ENCODE results near the gene SLX4. TPM values are rescaled to one million over a fixed set of nuclear protein-coding genes. Genes with fewer than 3 reads are reported as not detected.

SLX4 gene
- total RNA-seq, 1 experiment from 2014 or later, result 7.0 TPM

DNA sequence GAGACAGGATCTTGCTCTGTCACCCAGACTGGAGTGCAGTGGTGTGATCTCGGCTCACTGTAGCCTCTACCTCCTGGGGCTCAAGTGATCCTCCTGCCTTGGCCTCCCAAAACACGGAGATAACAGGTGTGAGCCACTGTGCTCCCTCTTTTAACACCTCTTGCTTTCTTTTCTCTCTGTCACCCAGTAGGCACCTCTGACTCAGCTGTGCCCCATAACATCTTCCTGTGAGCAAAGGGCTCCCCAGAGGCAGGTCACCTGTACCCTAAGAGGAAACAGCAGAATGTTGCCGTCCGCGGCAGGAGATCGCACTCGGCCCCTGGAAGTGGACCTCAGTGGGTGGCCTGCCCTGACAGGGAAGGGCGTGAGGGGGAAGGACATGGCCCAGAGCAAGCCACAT is 33.3 kb downstream of the SLX4 start:
- no peak overlapping the region for H3K9ac ChIP-seq (ENCODE audit: low read length)
- TF ChIP-seq TCF7L2 (IDR thresholded peaks at IDR 0.05; ENCODE audit: borderline replicate concordance, extremely low read depth, insufficient read depth, insufficient read length) (no peak), SRF (IDR thresholded peaks at IDR 0.05; ENCODE audit: low read depth) (no peak), CEBPB (IDR thresholded peaks at IDR 0.05; ENCODE audit: low read depth) (no peak)
- TF ChIP-seq, protein P1, sequence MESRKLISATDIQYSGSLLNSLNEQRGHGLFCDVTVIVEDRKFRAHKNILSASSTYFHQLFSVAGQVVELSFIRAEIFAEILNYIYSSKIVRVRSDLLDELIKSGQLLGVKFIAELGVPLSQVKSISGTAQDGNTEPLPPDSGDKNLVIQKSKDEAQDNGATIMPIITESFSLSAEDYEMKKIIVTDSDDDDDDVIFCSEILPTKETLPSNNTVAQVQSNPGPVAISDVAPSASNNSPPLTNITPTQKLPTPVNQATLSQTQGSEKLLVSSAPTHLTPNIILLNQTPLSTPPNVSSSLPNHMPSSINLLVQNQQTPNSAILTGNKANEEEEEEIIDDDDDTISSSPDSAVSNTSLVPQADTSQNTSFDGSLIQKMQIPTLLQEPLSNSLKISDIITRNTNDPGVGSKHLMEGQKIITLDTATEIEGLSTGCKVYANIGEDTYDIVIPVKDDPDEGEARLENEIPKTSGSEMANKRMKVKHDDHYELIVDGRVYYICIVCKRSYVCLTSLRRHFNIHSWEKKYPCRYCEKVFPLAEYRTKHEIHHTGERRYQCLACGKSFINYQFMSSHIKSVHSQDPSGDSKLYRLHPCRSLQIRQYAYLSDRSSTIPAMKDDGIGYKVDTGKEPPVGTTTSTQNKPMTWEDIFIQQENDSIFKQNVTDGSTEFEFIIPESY (IDR thresholded peaks at IDR 0.05; ENCODE audit: extremely low read depth, insufficient replicate concordance, low read length), result no peak
- intact Hi-C loops (cut with micrococcal nuclease), result no loop called here
- H3K4me2 ChIP-seq (ENCODE audit: low read length), result no peak overlapping the region
- no peaks in the 10 kb centered on the region for H4K20me1 ChIP-seq (ENCODE audit: insufficient read depth)
- ATAC-seq, result no peak
- CTCF ChIA-PET, result no interaction called here
- H3K9me3 ChIP-seq (ENCODE audit: control insufficient read depth in 1 of 2, insufficient read depth in 1 of 2, low read depth in 1 of 2, low read length in 2 of 2), result no peaks in the 10 kb centered on the region
- no peaks in the 10 kb centered on the region for H3K36me3 ChIP-seq (ENCODE audit: control insufficient read depth in 1 of 2, insufficient read depth in 2 of 2, low read length in 2 of 2)
- H3K79me2 ChIP-seq (ENCODE audit: insufficient read depth, low read length), result no peaks in the 10 kb centered on the region
- POLR2A ChIA-PET, result no interaction called here
- RAD21 ChIA-PET (ENCODE audit: low non-redundant PET in 1 of 2, low total read pairs in 2 of 2, uncharacterized antibody in 2 of 2, unreplicated experiment in 2 of 2), result no interaction called here
- BruUV-seq (replicated peaks), result no TSS peak
- no peak overlapping the region for H3K27ac ChIP-seq (ENCODE audit: low read depth, low read length)
- H2AFZ ChIP-seq (ENCODE audit: low read depth, low read length, poor library complexity, severe bottlenecking), result no peak overlapping the region
- no peak for DNase-seq (ENCODE audit: low read depth, low spot score)
- peaks cover 6 to 9% of the 10 kb centered on the region in 2 experiments for H3K4me1 ChIP-seq (ENCODE audit: control insufficient read depth in 1 of 2, insufficient read depth in 2 of 2, low read length in 2 of 2)
- no peak overlapping the region for H3K4me3 ChIP-seq (replicated peaks in 1 of 2; ENCODE audit: low read depth in 1 of 2, low read length in 2 of 2)
- H3K9me2 ChIP-seq (ENCODE audit: insufficient read depth), result no peaks in the 10 kb centered on the region
- H3K27me3 ChIP-seq (ENCODE audit: insufficient read depth, low read length), result no peaks in the 10 kb centered on the region

DNA sequence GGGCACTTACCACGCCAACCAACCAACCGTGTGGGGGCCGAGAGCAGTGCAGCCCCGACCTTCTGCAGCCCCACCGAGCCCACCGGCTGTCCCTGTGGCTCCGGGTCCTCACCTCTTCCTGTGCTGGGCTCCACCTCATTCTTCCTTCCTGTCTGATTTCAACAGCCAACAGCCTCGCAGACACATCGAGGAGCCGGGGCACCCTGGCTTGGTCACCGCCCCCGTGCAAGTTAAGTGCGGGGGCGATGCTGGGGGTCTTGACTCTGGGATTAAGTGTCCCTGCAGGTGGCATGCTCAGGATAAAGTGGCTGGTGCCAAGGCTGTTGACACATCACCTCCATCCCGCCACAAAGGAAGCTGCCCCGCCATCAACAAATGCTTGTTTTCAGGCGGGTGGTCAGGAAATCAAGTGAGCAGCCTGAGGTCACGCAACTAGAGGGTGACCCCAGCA is 34.1 kb downstream of the SLX4 start, which contains the start of gene NLRC3:
Gene NLRC3, minus strand, starts transcription at position 102 of the 451 bp plus-strand sequence. CDS start 12,367 bp downstream, outside the sequence.
- ATAC-seq, result no peak
- DNase-seq (ENCODE audit: low read depth, low spot score), result no peak
- no peak within 1 kb of the TSS for H3K4me2 ChIP-seq (ENCODE audit: low read length)
- H3K9ac ChIP-seq (ENCODE audit: low read length), result no peak within 1 kb of the TSS
- no peaks in the 10 kb centered on the region for H3K36me3 ChIP-seq (ENCODE audit: control insufficient read depth in 1 of 2, insufficient read depth in 2 of 2, low read length in 2 of 2)
- H3K79me2 ChIP-seq (ENCODE audit: insufficient read depth, low read length), result no peaks in the 10 kb centered on the region
- no peaks in the 10 kb centered on the region for H4K20me1 ChIP-seq (ENCODE audit: insufficient read depth)
- H3K4me3 ChIP-seq (replicated peaks in 1 of 2; ENCODE audit: low read depth in 1 of 2, low read length in 2 of 2), result no peak within 1 kb of the TSS
- intact Hi-C loops (cut with micrococcal nuclease), result no loop called here
- H3K4me1 ChIP-seq (ENCODE audit: control insufficient read depth in 1 of 2, insufficient read depth in 2 of 2, low read length in 2 of 2), result peaks cover 6 to 9% of the 10 kb centered on the region in 2 experiments
- H3K27ac ChIP-seq (ENCODE audit: low read depth, low read length), result no peak within 1 kb of the TSS
- RAD21 ChIA-PET (ENCODE audit: low non-redundant PET in 1 of 2, low total read pairs in 2 of 2, uncharacterized antibody in 2 of 2, unreplicated experiment in 2 of 2), result no interaction called here
- CTCF ChIA-PET, result no interaction called here
- POLR2A ChIA-PET, result no interaction called here
- TF ChIP-seq POLR2A (IDR thresholded peaks at IDR 0.05; ENCODE audit: borderline replicate concordance, extremely low read depth, insufficient read depth, insufficient read length) (no peak), FOSL1 (IDR thresholded peaks at IDR 0.05; ENCODE audit: low read depth) (no peak), RAD21 (IDR thresholded peaks at IDR 0.05; ENCODE audit: low read depth) (no peak), SIN3A (IDR thresholded peaks at IDR 0.05; ENCODE audit: low read depth) (no peak), EGR1 (IDR thresholded peaks at IDR 0.05; ENCODE audit: low read depth) (no peak), EZH2 (IDR thresholded peaks at IDR 0.05) (no peak), POLR2AphosphoS5 (IDR thresholded peaks at IDR 0.05; ENCODE audit: low read depth, low read length) (no peak)
- H3K9me2 ChIP-seq (ENCODE audit: insufficient read depth), result no peaks in the 10 kb centered on the region
- H3K9me3 ChIP-seq (ENCODE audit: control insufficient read depth in 1 of 2, insufficient read depth in 1 of 2, low read depth in 1 of 2, low read length in 2 of 2), result no peaks in the 10 kb centered on the region
- H2AFZ ChIP-seq (ENCODE audit: low read depth, low read length, poor library complexity, severe bottlenecking), result no peak within 1 kb of the TSS
- no peaks in the 10 kb centered on the region for H3K27me3 ChIP-seq (ENCODE audit: insufficient read depth, low read length)
- BruUV-seq (replicated peaks), result no TSS peak
